Gastroesophageal sphincter (tissue), 4 donors: ENCODE results near the gene ARHGEF37. TPM values are rescaled to one million over a fixed set of nuclear protein-coding genes. Genes with fewer than 3 reads are reported as not detected.

Source experiments
- ATAC-seq: fragments of 150-250 bp; one replicate; pipeline ENCODE4 v1.9.1; 2016; ENCODE audit warnings: mild to moderate bottlenecking, moderate library complexity
- H3K27ac ChIP-seq, 4 donors: fragments of 200-600 bp; sonication (generic) in 3 of 4; 1 replicate in 3 of 4; 2 replicates in 1 of 4; pipeline ENCODE4 v1.5.1; 2016 to 2019
- H3K27me3 ChIP-seq: fragments of 200-600 bp; sonication (generic); one replicate; pipeline ENCODE4 v1.5.1; 2019
- H3K36me3 ChIP-seq, 2 donors: fragments of 200-600 bp; sonication (generic); one replicate each; pipeline ENCODE4 v1.5.1; 2019; ENCODE audit warnings: control low read depth in 1 of 2
- H3K4me1 ChIP-seq, 3 donors: fragments of 200-600 bp; sonication (generic); 1 replicate in 2 of 3; 2 replicates in 1 of 3; pipeline ENCODE4 v1.5.1; 2016 to 2019; ENCODE audit warnings: control low read depth in 2 of 3
- H3K4me3 ChIP-seq, 2 donors: fragments of 200-600 bp; sonication (generic); one replicate each; pipeline ENCODE4 v1.5.1; 2019; ENCODE audit warnings: mild to moderate bottlenecking in 1 of 2, moderate library complexity in 1 of 2
- H3K9me3 ChIP-seq, 3 donors: fragments of 200-600 bp; sonication (generic); one replicate each; pipeline ENCODE4 v1.5.1; 2017 to 2019; ENCODE audit warnings: control low read depth in 2 of 3
- EP300 ChIP-seq: sonication (generic); formaldehyde crosslinking; IDR thresholded peaks from one replicate; pipeline ENCODE4 v1.6.1; 2017; ENCODE audit warnings: antibody characterized with exemption, mild to moderate bottlenecking
- POLR2A ChIP-seq, 2 donors: fragments of 450-650 bp; IDR thresholded peaks; one replicate each; pipeline ENCODE4 v1.6.1; 2017; ENCODE audit warnings: antibody characterized with exemption in 2 of 2, mild to moderate bottlenecking in 2 of 2, moderate library complexity in 1 of 2
- POLR2AphosphoS5 ChIP-seq: sonication (generic); formaldehyde crosslinking; IDR thresholded peaks from one replicate; pipeline ENCODE4 v1.6.1; 2017; ENCODE audit warnings: antibody characterized with exemption
- WGBS, 2 donors: methylation state at CpG; one replicate each; pipeline ENCODE4 v1.1.5; 2018; ENCODE audit warnings: low coverage in 1 of 2; 5-methylcytosine and 5-hydroxymethylcytosine counted together
- total RNA-seq, 4 donors: library from RNA; depleted of rRNA; stranded (reverse); fragments of >200 nt; gene quantifications; one replicate each; pipeline ENCODE4 v1.1.0, GENCODE V29; 2016
- TF ChIP-seq, protein P1 (sequence below), 4 experiments: fragments of 200-600 bp in 2 of 4; fragments of 450-650 bp in 2 of 4; sonication (generic) in 1 of 4; IDR thresholded peaks; one replicate each; pipeline ENCODE4 v1.5.1; 2017 to 2019; ENCODE audit warnings: antibody characterized with exemption in 4 of 4, mild to moderate bottlenecking in 2 of 4, moderate library complexity in 2 of 4

ARHGEF37 gene
- total RNA-seq, 4 donors from 2014 or later: 13.5 to 30.6 (median 20.1) TPM

- no peak overlapping the region for H3K4me3 ChIP-seq
- 84 to 90% methylated on average over 3 to 5 of the region's 5 CpGs for WGBS, 2 donors
- ATAC-seq: no peak
- no peaks in the 10 kb centered on the region for H3K36me3 ChIP-seq
- peaks cover 0 to 12% (median 0%) of the 10 kb centered on the region in 3 donors for H3K4me1 ChIP-seq
- TF ChIP-seq POLR2A (IDR thresholded peaks at IDR 0.05): no peak
- TF ChIP-seq, protein P1, sequence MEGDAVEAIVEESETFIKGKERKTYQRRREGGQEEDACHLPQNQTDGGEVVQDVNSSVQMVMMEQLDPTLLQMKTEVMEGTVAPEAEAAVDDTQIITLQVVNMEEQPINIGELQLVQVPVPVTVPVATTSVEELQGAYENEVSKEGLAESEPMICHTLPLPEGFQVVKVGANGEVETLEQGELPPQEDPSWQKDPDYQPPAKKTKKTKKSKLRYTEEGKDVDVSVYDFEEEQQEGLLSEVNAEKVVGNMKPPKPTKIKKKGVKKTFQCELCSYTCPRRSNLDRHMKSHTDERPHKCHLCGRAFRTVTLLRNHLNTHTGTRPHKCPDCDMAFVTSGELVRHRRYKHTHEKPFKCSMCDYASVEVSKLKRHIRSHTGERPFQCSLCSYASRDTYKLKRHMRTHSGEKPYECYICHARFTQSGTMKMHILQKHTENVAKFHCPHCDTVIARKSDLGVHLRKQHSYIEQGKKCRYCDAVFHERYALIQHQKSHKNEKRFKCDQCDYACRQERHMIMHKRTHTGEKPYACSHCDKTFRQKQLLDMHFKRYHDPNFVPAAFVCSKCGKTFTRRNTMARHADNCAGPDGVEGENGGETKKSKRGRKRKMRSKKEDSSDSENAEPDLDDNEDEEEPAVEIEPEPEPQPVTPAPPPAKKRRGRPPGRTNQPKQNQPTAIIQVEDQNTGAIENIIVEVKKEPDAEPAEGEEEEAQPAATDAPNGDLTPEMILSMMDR (IDR thresholded peaks at IDR 0.05): no peak
- no peak for TF ChIP-seq EP300
- no peak for TF ChIP-seq POLR2AphosphoS5
- no peaks in the 10 kb centered on the region for H3K9me3 ChIP-seq
- H3K27me3 ChIP-seq: no peaks in the 10 kb centered on the region
- H3K27ac ChIP-seq: no peak overlapping the region
Measured at GRCh38 chr5:149641600-149641999, 60.3 kb downstream of the ARHGEF37 start.

GRCh38 chr5:149643781-149644180, 62.5 kb downstream of the ARHGEF37 start:
- Histone ChIP-seq H3K4me1 (peaks cover 0 to 12% (median 0%) of the 10 kb centered on the region in 3 donors), H3K27ac (no peak overlapping the region), H3K9me3 (no peaks in the 10 kb centered on the region), H3K36me3 (no peaks in the 10 kb centered on the region), H3K4me3 (no peak overlapping the region), H3K27me3 (no peaks in the 10 kb centered on the region)
- TF ChIP-seq POLR2A (IDR thresholded peaks at IDR 0.05) (no peak), EP300 (no peak), POLR2AphosphoS5 (no peak)
- TF ChIP-seq, protein P1 (IDR thresholded peaks at IDR 0.05): no peak
- WGBS, 2 donors: 71 to 89% methylated on average over 4 to 6 of the region's 6 CpGs
- ATAC-seq: no peak

DNA sequence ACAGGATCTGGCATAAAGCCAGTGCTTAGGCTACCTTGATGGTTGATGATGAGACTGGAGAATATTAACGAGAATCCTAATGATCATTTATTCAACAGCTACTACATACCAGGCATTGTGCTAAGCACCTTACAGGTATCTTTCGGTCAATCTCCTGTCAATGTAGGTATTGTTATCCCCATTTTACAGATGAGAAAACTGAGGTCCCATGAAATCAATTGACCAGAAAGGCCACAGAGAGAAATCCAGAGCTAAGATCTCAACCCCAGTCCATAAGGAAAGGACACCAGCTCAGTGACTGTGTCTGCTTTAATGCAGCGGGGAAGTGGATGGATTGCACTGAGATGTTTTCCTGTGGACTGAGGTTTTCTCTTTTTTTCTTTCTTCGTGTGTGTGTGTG, 63.3 kb downstream of the ARHGEF37 start:
- 76 to 96% methylated on average over 3 to 4 of the region's 4 CpGs for WGBS, 2 donors
- Histone ChIP-seq H3K36me3 (no peaks in the 10 kb centered on the region), H3K4me3 (no peak overlapping the region), H3K4me1 (peaks cover 0 to 9% (median 0%) of the 10 kb centered on the region in 3 donors), H3K27me3 (no peaks in the 10 kb centered on the region), H3K9me3 (no peaks in the 10 kb centered on the region), H3K27ac (no peak overlapping the region)
- ATAC-seq: no peak
- TF ChIP-seq, protein P1 (IDR thresholded peaks at IDR 0.05): no peak
- no peak for TF ChIP-seq POLR2AphosphoS5
- no peak for TF ChIP-seq EP300
- TF ChIP-seq POLR2A (IDR thresholded peaks at IDR 0.05): no peak

DNA sequence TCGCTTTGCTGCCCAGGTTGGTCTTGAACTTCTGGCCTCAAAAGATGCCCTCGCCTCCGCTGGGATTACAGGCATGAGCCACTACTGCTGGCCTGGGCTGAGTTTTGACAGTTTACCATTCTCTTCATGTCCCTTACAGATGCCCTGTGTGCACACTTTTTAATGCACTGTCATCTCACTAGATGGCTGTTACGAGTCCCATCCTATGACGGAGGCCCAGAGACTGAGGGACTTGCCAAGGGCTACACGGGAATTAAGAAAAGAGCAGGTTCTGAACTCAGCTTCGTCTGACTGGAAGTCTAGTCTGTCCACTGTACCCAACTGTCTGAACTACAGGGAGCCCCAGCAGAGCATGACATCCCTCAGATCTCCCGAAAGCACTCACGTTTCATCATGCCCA, 63.9 kb downstream of the ARHGEF37 start:
- no peak for ATAC-seq
- Histone ChIP-seq H3K4me1 (peaks cover 0 to 8% (median 0%) of the 10 kb centered on the region in 3 donors), H3K4me3 (no peak overlapping the region), H3K9me3 (no peaks in the 10 kb centered on the region), H3K36me3 (no peaks in the 10 kb centered on the region), H3K27ac (no peak overlapping the region), H3K27me3 (no peaks in the 10 kb centered on the region)
- no peak for TF ChIP-seq POLR2A (IDR thresholded peaks at IDR 0.05)
- TF ChIP-seq EP300: no peak
- TF ChIP-seq, protein P1 (IDR thresholded peaks at IDR 0.05): no peak
- TF ChIP-seq POLR2AphosphoS5: no peak
- WGBS, 2 donors: 77 to 83% methylated on average over 2 to 4 of the region's 9 CpGs

- Histone ChIP-seq H3K4me1 (peaks cover 0 to 5% (median 0%) of the 10 kb centered on the region in 3 donors), H3K4me3 (no peak overlapping the region), H3K27ac (no peak overlapping the region), H3K36me3 (no peaks in the 10 kb centered on the region), H3K27me3 (no peaks in the 10 kb centered on the region), H3K9me3 (no peaks in the 10 kb centered on the region)
- TF ChIP-seq, protein P1 (IDR thresholded peaks at IDR 0.05): no peak
- TF ChIP-seq POLR2AphosphoS5: no peak
- no peak for TF ChIP-seq EP300
- TF ChIP-seq POLR2A (IDR thresholded peaks at IDR 0.05): no peak
- no peak for ATAC-seq
- 49 to 80% methylated on average over 3 to 5 of the region's 5 CpGs for WGBS, 2 donors
Measured at GRCh38 chr5:149645725-149646124, 64.4 kb downstream of the ARHGEF37 start.
